Psoas muscle (tissue), 8 donors: ENCODE measurements around the gene ESR2. TPM values are rescaled to one million over a fixed set of nuclear protein-coding genes. Genes with fewer than 3 reads are reported as not detected.
A peak's percentile ranks its signal among the peaks of the same experiment; 100 is the strongest.

Source experiments
- ATAC-seq, 4 donors: fragments of 200-7000 bp; cut with Tn5 transposase; one replicate each; pipeline ENCODE4 v1.9.1; 2020; ENCODE audit warnings: moderate library complexity in 3 of 4, mild to moderate bottlenecking in 2 of 4
- DNase-seq, 2 donors: peaks; one replicate each; pipeline ENCODE4 v3.0.0-alpha.2; 2020
- H3K27ac ChIP-seq: fragments of 200-600 bp; one replicate; pipeline ENCODE4 v1.8.0; 2022
- H3K27me3 ChIP-seq, 3 donors: fragments of 200-600 bp in 1 of 3; one replicate each; pipeline versions ENCODE4 v1.6.1 to v1.8.0; 2013 to 2022; ENCODE audit warnings: low read length in 2 of 3, mild to moderate bottlenecking in 2 of 3, moderate library complexity in 1 of 3; ENCODE audit not compliant: insufficient read depth in 3 of 3
- H3K36me3 ChIP-seq, 2 donors: fragments of 200-600 bp in 1 of 2; one replicate each; pipeline versions ENCODE4 v1.6.1 to v1.8.0; 2013 to 2022; ENCODE audit warnings: low read depth in 1 of 2, mild to moderate bottlenecking in 1 of 2, moderate library complexity in 1 of 2; ENCODE audit not compliant: insufficient read depth in 1 of 2
- H3K4me1 ChIP-seq: fragments of 200-600 bp; one replicate; pipeline ENCODE4 v1.8.0; 2022
- H3K4me3 ChIP-seq: fragments of 200-600 bp; one replicate; pipeline ENCODE4 v1.8.0; 2022; ENCODE audit warnings: mild to moderate bottlenecking
- H3K9me3 ChIP-seq: fragments of 200-600 bp; one replicate; pipeline ENCODE4 v1.8.0; 2022
- CTCF ChIP-seq: fragments of 200-600 bp; IDR thresholded peaks from one replicate; pipeline ENCODE4 v1.8.0; 2022; ENCODE audit warnings: antibody characterized with exemption
- WGBS, 3 donors: extraction: QIAGEN DNeasy Blood & Tissue Kit; methylation state at CpG; one replicate each; pipeline versions ENCODE4 v1.1.6 to v1.1.7; 2013; 5-methylcytosine and 5-hydroxymethylcytosine counted together
- intact Hi-C, 2 donors: fragments of 100-400 bp; cut with DNase I; formaldehyde crosslinking; loops; one replicate each; pipeline versions ENCODE4 v1.11.0 to v1.14.2; 2022
- polyA plus RNA-seq, 3 donors: library from polyadenylated mRNA; stranded (reverse); fragments of 200-250 nt; gene quantifications; one replicate each; pipeline ENCODE4 v1.2.3, GENCODE V29; 2013
- total RNA-seq, 4 donors: library from RNA; stranded (reverse); fragmentation: NEBNext Ultra II Directional in 2 of 4; extraction: Animal tissue kit (Norgen Biotek cat#: 25700) in 2 of 4; gene quantifications; one replicate each; pipeline versions ENCODE4 v1.2.1 to v1.2.4, GENCODE V29; 2021 to 2023
- donor health status: healthy with polysubstance abuse.
- donor health status: DM: no; HTN: no; CAD: no; lungs with moderate emphysema.
- donor health status: Bipolar disorder and iron deficiency.
- donor health status: healthy.
- donor health status: DM: yes; HTN: yes; CAD: no.
- donor health status: DM: no; HTN: no; CAD: no.
- donor health status: DM: no; HTN: no; CAD: no.
- donor health status: DM: yes; HTN: yes; CAD: no.

The ESR2 gene
- total and polyA plus RNA-seq, 7 donors = 0.21 to 1.5 (median 0.77) TPM; not detected in 2

DNA sequence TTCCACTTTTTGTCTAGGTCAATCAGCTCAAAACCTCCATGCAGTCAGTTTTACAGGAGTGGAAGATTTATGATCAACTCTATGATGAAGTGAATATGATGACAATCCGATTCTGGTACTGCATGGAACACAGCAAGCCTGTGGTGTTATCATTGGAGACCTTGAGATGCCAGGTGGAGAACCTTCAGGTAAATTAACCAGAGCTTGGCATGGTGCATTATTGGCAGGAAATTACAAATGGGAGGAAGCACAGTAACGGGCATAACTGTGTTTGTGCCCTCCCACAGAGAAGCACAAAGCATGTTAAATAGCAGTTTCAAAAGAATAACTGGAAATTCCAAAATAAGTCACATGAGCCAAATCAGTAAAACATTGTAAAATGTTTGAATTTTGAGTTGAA, 135.6 kb downstream of the ESR2 start:
- Histone ChIP-seq H3K27ac (no peak overlapping the region), H3K36me3 (peaks cover 6 to 100% of the 10 kb centered on the region in 2 donors), H3K4me3 (no peak overlapping the region), H3K4me1 (no peaks in the 10 kb centered on the region), H3K9me3 (no peaks in the 10 kb centered on the region), H3K27me3 (no peaks in the 10 kb centered on the region)
- 88 to 93% (median 92%) methylated on average over 2 of the region's 2 CpGs for WGBS, 3 donors
- no peak for TF ChIP-seq CTCF
- ATAC-seq (no peak), DNase-seq (no peak)
- intact Hi-C loops = loop anchor here in 1 of 2 donors (5.0 kb wide), 1 partner anchor 134 kb away; the partner anchor contains the start of gene ESR2

- no peak for DNase-seq
- WGBS, 3 donors = 77 to 85% (median 81%) methylated on average over 8 of the region's 8 CpGs
- H3K4me3 ChIP-seq = no peak overlapping the region
- H3K36me3 ChIP-seq = peaks cover 6 to 96% of the 10 kb centered on the region in 2 donors
- ATAC-seq = no peak
- H3K27me3 ChIP-seq = no peaks in the 10 kb centered on the region
- no peak overlapping the region for H3K27ac ChIP-seq
- no peaks in the 10 kb centered on the region for H3K9me3 ChIP-seq
- no peak for TF ChIP-seq CTCF
- intact Hi-C loops = no loop called here
- H3K4me1 ChIP-seq = no peaks in the 10 kb centered on the region
These were observed 144.2 kb downstream of the ESR2 start for GRCh38 chr14:64149921-64150320.

DNA sequence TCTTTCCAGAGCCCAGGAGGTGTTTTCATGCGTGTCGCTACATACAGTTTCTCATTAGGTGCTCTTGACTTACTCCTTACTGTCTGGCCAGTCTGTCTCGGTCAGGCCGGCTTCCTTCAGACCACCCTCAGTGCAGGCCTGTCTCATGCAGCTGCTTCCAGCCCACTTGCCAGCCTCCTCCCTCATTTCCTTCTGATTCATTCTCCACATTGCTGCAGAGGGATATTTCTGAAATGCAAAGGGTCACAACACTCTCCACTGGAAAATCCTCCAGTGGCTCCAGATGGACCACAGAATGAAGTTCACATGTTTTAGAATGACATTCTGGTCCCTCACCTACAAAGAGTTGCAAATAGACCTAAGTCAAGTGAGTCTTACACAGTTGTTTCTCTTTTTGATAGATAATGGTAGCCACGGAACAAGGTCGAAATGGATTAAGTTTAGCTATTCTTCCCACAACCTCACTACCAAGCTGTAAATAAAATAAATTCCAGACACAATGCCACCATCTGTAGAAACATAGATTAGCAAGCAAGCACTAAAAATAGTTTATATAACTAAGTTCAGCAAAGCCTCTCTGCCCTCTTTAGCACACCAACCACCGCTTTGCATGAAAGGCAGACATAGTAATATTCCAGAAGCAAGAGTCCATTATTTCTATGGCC, 146.9 kb downstream of the ESR2 start:
- no peak for TF ChIP-seq CTCF
- WGBS, 3 donors = 70 to 74% (median 73%) methylated on average over 7 of the region's 7 CpGs
- no peaks in the 10 kb centered on the region for H3K9me3 ChIP-seq
- DNase-seq (no peak), ATAC-seq (no peak)
- peaks cover 6 to 96% of the 10 kb centered on the region in 2 donors for H3K36me3 ChIP-seq
- H3K27me3 ChIP-seq = no peaks in the 10 kb centered on the region
- no peak overlapping the region for H3K27ac ChIP-seq
- no peak overlapping the region for H3K4me3 ChIP-seq
- no peaks in the 10 kb centered on the region for H3K4me1 ChIP-seq
- intact Hi-C loops = no loop called here

DNA sequence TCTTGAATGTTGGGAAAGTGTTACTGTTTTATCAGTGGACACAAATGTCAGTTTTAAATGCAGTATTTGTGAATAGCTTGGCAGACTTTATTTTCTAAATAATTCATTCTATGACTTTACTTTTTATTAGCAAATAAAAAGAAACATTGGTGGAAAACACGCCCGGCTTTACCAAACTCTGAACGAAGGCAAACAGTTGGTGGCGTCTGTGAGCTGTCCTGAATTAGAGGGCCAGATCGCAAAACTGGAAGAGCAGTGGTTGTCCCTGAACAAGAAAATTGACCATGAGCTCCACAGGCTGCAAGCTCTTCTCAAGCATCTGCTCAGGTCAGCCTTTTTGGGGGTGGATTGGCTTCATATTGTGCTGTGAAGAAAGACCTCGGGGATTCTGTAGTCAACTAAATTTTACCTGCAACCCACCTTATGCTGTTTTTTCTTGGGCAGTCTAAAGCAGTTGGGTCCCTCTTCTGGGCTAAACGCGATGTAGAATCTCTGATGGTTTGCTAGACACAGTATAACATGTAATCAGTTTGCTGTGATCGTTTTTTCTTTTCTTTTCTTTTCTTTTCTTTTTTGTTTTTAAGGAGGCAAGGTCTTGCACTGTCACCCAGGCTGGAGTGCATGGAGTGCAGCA, 156.4 kb downstream of the ESR2 start:
- 87 to 93% (median 88%) methylated on average over 9 of the region's 9 CpGs for WGBS, 3 donors
- H3K36me3 ChIP-seq = peaks cover 4 to 100% of the 10 kb centered on the region in 2 donors
- H3K27ac ChIP-seq = no peak overlapping the region
- intact Hi-C loops = loop anchor here in 1 of 2 donors (10.0 kb wide), 1 partner anchor 113 kb away; no protein-coding TSS in a partner anchor
- TF ChIP-seq CTCF = no peak
- DNase-seq = no peak
- peak in 1 of 4 donors; percentile 50 for ATAC-seq
- no peak overlapping the region for H3K4me3 ChIP-seq
- H3K27me3 ChIP-seq = no peaks in the 10 kb centered on the region
- no peaks in the 10 kb centered on the region for H3K9me3 ChIP-seq
- no peaks in the 10 kb centered on the region for H3K4me1 ChIP-seq
